Panc1 (cell line): Measurements from ENCODE around the gene IGBP1. TPM values are rescaled to one million over a fixed set of nuclear protein-coding genes. Genes with fewer than 3 reads are reported as not detected.

Experiments used
- ATAC-seq: fragments of 200-7000 bp; cut with Tn5 transposase; 2 replicates; pipeline ENCODE4 v1.9.1; 2020; ENCODE audit warnings: mild to moderate bottlenecking, moderate library complexity
- BruUV-seq: library from RNA; stranded (reverse); fragments of 400-500 nt; replicated peaks from 2 replicates; lab custom pipeline; 2021; lab: Mats Ljungman, UMichigan
- CTCF ChIA-PET: fragments of 300-600 bp; sonication (Branson Sonifier 250); formaldehyde crosslinking; loops from one replicate; lab custom pipeline; 2022; ENCODE audit warnings: antibody characterized with exemption; lab: Charles Lee
- POLR2A ChIA-PET: fragments of 300-600 bp; sonication (Branson Sonifier 250); formaldehyde crosslinking; loops from one replicate; lab custom pipeline; 2022; ENCODE audit warnings: antibody characterized with exemption; lab: Charles Lee
- DNase-seq: peaks from one replicate; pipeline ENCODE4 v3.0.0-alpha.2; 2010; ENCODE audit warnings: low read depth, low spot score
- H3K27ac ChIP-seq: 2 replicates; pipeline ENCODE4 v1.5.1; 2011; ENCODE audit warnings: mild to moderate bottlenecking, low read length, inconsistent platforms
- H3K27me3 ChIP-seq: fragments of 200-500 bp; sonication (Bioruptor generic); 2 replicates; pipeline ENCODE4 v1.6.0; 2014; ENCODE audit warnings: low read length, inconsistent platforms; ENCODE audit not compliant: control insufficient read depth, insufficient read depth
- H3K36me3 ChIP-seq: fragments of 200-500 bp; sonication (Bioruptor generic); 2 replicates; pipeline ENCODE4 v1.5.1; 2014; ENCODE audit warnings: inconsistent platforms, mild to moderate bottlenecking, low read length, moderate library complexity; ENCODE audit not compliant: control insufficient read depth, insufficient read depth
- H3K4me1 ChIP-seq: 2 replicates; pipeline ENCODE4 v1.5.1; 2011; ENCODE audit warnings: inconsistent platforms, mild to moderate bottlenecking, low read length, moderate library complexity; ENCODE audit not compliant: control insufficient read depth, insufficient read depth
- H3K4me3 ChIP-seq, 2 experiments: 2 replicates each; pipeline ENCODE4 v1.5.1; 2011 to 2012; ENCODE audit warnings: low read depth in 2 of 2, low read length in 2 of 2, mild to moderate bottlenecking in 2 of 2, inconsistent platforms in 1 of 2, moderate library complexity in 1 of 2
- H3K9me3 ChIP-seq: fragments of 200-500 bp; sonication (Bioruptor generic); 2 replicates; pipeline ENCODE4 v1.5.1; 2014; ENCODE audit warnings: low read depth, mild to moderate bottlenecking, inconsistent platforms, low read length, moderate library complexity; ENCODE audit not compliant: control insufficient read depth, insufficient read depth
- CTCF ChIP-seq: fragments of 450-650 bp; IDR thresholded peaks from 2 replicates; pipeline ENCODE4 v1.5.1; 2017; ENCODE audit warnings: mild to moderate bottlenecking
- POLR2AphosphoS5 ChIP-seq: IDR thresholded peaks from 2 replicates; pipeline ENCODE4 v1.6.1; 2012; ENCODE audit warnings: mild to moderate bottlenecking, low read depth, low read length, moderate library complexity
- REST ChIP-seq, 2 experiments: IDR thresholded peaks; 2 replicates each; pipeline ENCODE4 v1.6.1; 2011 to 2012; ENCODE audit warnings: low read depth in 2 of 2, control low read depth in 1 of 2, low read length in 1 of 2, mild to moderate bottlenecking in 1 of 2, moderate library complexity in 1 of 2; ENCODE audit not compliant: insufficient read depth in 1 of 2
- SIN3A ChIP-seq: IDR thresholded peaks from 2 replicates; pipeline ENCODE4 v1.6.1; 2012; ENCODE audit warnings: low read depth, mild to moderate bottlenecking, low read length, moderate library complexity, borderline replicate concordance; ENCODE audit not compliant: insufficient read depth
- TCF7L2 ChIP-seq: IDR thresholded peaks from 2 replicates; pipeline ENCODE4 v1.6.1; 2011; ENCODE audit warnings: mild to moderate bottlenecking, low read depth, low read length, inconsistent platforms
- in situ Hi-C: cut with HindIII; loops from 2 replicates; pipeline ENCODE4 v1.10.0; 2016; ENCODE audit warnings: low sequenced_read_pairs, low pct_unique_long_range_greater_than_20kb
- intact Hi-C: fragments of 100-400 bp; cut with micrococcal nuclease; formaldehyde crosslinking; loops from one replicate; pipeline ENCODE4 v1.10.0; 2022; ENCODE audit not compliant: unreplicated experiment
- total RNA-seq: library from RNA; stranded (reverse); gene quantifications from one replicate; pipeline ENCODE4 v1.2.1, GENCODE V29; 2021; ENCODE audit not compliant: unreplicated experiment

The IGBP1 gene
- total RNA-seq, 1 experiment from 2014 or later, result 36.9 TPM

GRCh38 chrX:70169281-70169680 is 36.0 kb downstream of the IGBP1 start:
- Histone ChIP-seq H3K9me3 (no peaks in the 10 kb centered on the region), H3K27ac (no peak overlapping the region), H3K36me3 (0 out of 2 replicates have a peak, but pooled peaks cover 2% of the 10 kb centered on the region), H3K4me3 (no peak overlapping the region), H3K4me1 (peaks cover 13% of the 10 kb centered on the region), H3K27me3 (no peaks in the 10 kb centered on the region)
- intact Hi-C loops (no loop called here), in situ Hi-C loops (no loop called here)
- BruUV-seq, result no TSS peak
- no peak for DNase-seq
- CTCF ChIA-PET, result interaction anchor here (0.6 kb wide), 1 partner anchor 733 kb away, joined by 5 read pairs; no protein-coding TSS in a partner anchor
- POLR2A ChIA-PET, result no interaction called here
- no peak for ATAC-seq
- TF ChIP-seq CTCF (no peak), SIN3A (no peak), TCF7L2 (no peak), POLR2AphosphoS5 (no peak), REST (IDR thresholded peaks at IDR 0.05; ENCODE audit: insufficient read depth in 1 of 2, low read depth in 2 of 2, low read length in 1 of 2) (no peak)

- Histone ChIP-seq H3K27ac (no peak overlapping the region), H3K4me3 (no peak overlapping the region), H3K36me3 (no peaks in the 10 kb centered on the region), H3K27me3 (no peaks in the 10 kb centered on the region), H3K4me1 (peaks cover 13% of the 10 kb centered on the region), H3K9me3 (no peaks in the 10 kb centered on the region)
- no TSS peak for BruUV-seq
- POLR2A ChIA-PET, result no interaction called here
- intact Hi-C loops (no loop called here), in situ Hi-C loops (no loop called here)
- ATAC-seq (no peak), DNase-seq (no peak)
- TF ChIP-seq REST (IDR thresholded peaks at IDR 0.05; ENCODE audit: insufficient read depth in 1 of 2, low read depth in 2 of 2, low read length in 1 of 2) (no peak), POLR2AphosphoS5 (no peak), TCF7L2 (no peak), CTCF (no peak), SIN3A (no peak)
- CTCF ChIA-PET, result no interaction called here
Observed at GRCh38 chrX:70171624-70172023, 38.4 kb downstream of the IGBP1 start.
